GM19397 (cell line): ENCODE data around the gene TTLL8.

Experiments used
- ATAC-seq: cut with Tn5 transposase; IDR thresholded peaks from one replicate; pipeline ENCODE4 v1.9.1; 2021; ENCODE audit warnings: mild to moderate bottlenecking, moderate library complexity; ENCODE audit not compliant: unreplicated experiment

TTLL8 gene

GRCh38 chr22:49969751-49970527 lies 88.2 kb downstream of the TTLL8 start:
- no peak for ATAC-seq

- no peak for ATAC-seq
Measured at GRCh38 chr22:49968831-49969661, 89.1 kb downstream of the TTLL8 start.
